ENCODE data around the gene ASMT.

- TF ChIP-seq POLR2A (IDR thresholded peaks at IDR 0.05) (no peak), CTCF (IDR thresholded peaks at IDR 0.05) (no peak), POLR2AphosphoS5 (IDR thresholded peaks at IDR 0.05) (no peak), EP300 (IDR thresholded peaks at IDR 0.05; ENCODE audit: low read depth) (no peak)
Measured at GRCh38 chrX:1578511-1579173, 36.2 kb upstream of the ASMT start.

Data from transverse colon (tissue), 4 donors.